ENCODE measurements around the gene UTF1. TPM values are rescaled to one million over a fixed set of nuclear protein-coding genes. Genes with fewer than 3 reads are reported as not detected.

UTF1 gene
- total RNA-seq, 1 donor from 2014 or later, result not detected

DNA sequence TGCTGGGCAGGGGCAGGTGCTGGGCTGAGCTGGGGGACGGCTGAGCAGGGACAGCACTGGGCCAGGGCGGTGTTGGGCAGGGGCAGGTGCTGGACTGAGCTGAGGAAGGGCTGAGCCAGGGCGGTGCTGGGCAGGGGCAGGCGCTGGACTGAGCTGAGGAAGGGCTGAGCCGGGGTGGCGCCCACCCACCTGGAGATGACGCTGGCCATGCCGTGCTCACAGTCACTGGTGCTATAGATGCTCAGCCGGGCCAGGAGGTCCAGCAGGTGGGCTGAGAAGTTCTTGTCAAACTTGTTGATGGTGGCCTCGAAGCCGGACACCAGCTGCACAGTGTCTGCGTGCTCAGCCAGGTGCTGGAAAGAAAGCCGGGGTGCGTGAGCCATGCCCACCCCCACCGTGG, 51.1 kb downstream of the UTF1 start:
- Mint-ChIP-seq H3K4me3 (no peak overlapping the region), H3K9me3 (no peaks in the 10 kb centered on the region), H3K27ac (ENCODE audit: unreplicated experiment) (no peak overlapping the region), H3K36me3 (ENCODE audit: low read depth) (no peaks in the 10 kb centered on the region), H3K27me3 (ENCODE audit: low read depth) (peaks cover 8% of the 10 kb centered on the region), H3K4me1 (no peaks in the 10 kb centered on the region)
- TF ChIP-seq, protein P1, sequence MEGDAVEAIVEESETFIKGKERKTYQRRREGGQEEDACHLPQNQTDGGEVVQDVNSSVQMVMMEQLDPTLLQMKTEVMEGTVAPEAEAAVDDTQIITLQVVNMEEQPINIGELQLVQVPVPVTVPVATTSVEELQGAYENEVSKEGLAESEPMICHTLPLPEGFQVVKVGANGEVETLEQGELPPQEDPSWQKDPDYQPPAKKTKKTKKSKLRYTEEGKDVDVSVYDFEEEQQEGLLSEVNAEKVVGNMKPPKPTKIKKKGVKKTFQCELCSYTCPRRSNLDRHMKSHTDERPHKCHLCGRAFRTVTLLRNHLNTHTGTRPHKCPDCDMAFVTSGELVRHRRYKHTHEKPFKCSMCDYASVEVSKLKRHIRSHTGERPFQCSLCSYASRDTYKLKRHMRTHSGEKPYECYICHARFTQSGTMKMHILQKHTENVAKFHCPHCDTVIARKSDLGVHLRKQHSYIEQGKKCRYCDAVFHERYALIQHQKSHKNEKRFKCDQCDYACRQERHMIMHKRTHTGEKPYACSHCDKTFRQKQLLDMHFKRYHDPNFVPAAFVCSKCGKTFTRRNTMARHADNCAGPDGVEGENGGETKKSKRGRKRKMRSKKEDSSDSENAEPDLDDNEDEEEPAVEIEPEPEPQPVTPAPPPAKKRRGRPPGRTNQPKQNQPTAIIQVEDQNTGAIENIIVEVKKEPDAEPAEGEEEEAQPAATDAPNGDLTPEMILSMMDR (conservative IDR thresholded peaks at IDR 0.05), result no peak
- DNase-seq (ENCODE audit: low read depth, low spot score), result no peak

Small RNAs within 50 kb of the gene (microRNA-seq; reads per million reads assigned to microRNA genes)
- not detected for gene MIR202

Other genes with a start within 250 kb of the UTF1 start
- 0.33 and 0.41 TPM in 2 replicates for gene ADGRA1, start 142.3 kb upstream of the UTF1 start, total RNA-seq
- 4.0 and 5.5 TPM in 2 replicates for gene KNDC1, start 70.0 kb upstream of the UTF1 start, total RNA-seq
- gene VENTX, start 7.6 kb downstream of the UTF1 start, total RNA-seq, result not detected in 2 replicates
- gene ADAM8, start 46.7 kb downstream of the UTF1 start, total RNA-seq, result 3.6 and 4.5 TPM in 2 replicates
- gene TUBGCP2, start 78.7 kb downstream of the UTF1 start, total RNA-seq, result 70.0 and 72.0 TPM in 2 replicates
- gene ZNF511, start 78.7 kb downstream of the UTF1 start, total RNA-seq, result 62.7 and 75.6 TPM in 2 replicates
- gene CALY, start 106.7 kb downstream of the UTF1 start, total RNA-seq, result 0.82 and 0.89 TPM in 2 replicates
- gene PRAP1, start 117.2 kb downstream of the UTF1 start, total RNA-seq, result not detected in 2 replicates
- 18.1 and 18.3 TPM in 2 replicates for gene FUOM, start 127.8 kb downstream of the UTF1 start, total RNA-seq
- 98.1 and 103 TPM in 2 replicates for gene ECHS1, start 143.1 kb downstream of the UTF1 start, total RNA-seq
- 8.8 and 9.7 TPM in 2 replicates for gene PAOX, start 149.0 kb downstream of the UTF1 start, total RNA-seq
- gene MTG1, start 163.9 kb downstream of the UTF1 start, total RNA-seq, result 104 and 105 TPM in 2 replicates
- 0.37 and 0.48 TPM in 2 replicates for gene SPRN, start 194.4 kb downstream of the UTF1 start, total RNA-seq
- gene SCART1, start 223.7 kb downstream of the UTF1 start, total RNA-seq, result 1.4 and 1.6 TPM in 2 replicates

Data from neural crest cell (in vitro differentiated cells).